AG09309 (cell line): ENCODE data around the gene HPSE2.

ENCODE experiments used
- DNase-seq: peaks from one replicate; pipeline ENCODE4 v3.0.0-alpha.2; 2010; ENCODE audit warnings: low read depth
- H3K4me3 ChIP-seq: 2 replicates; pipeline ENCODE4 v1.5.1; 2011; ENCODE audit warnings: mild to moderate bottlenecking, low read depth, low read length, moderate library complexity; ENCODE audit not compliant: control insufficient read depth
- CTCF ChIP-seq: IDR thresholded peaks from 2 replicates; pipeline ENCODE4 v1.5.1; 2011; ENCODE audit warnings: mild to moderate bottlenecking, low read depth, low read length, inconsistent platforms; ENCODE audit not compliant: insufficient read depth, control insufficient read depth; ENCODE audit errors: missing control alignments

The HPSE2 gene

DNA sequence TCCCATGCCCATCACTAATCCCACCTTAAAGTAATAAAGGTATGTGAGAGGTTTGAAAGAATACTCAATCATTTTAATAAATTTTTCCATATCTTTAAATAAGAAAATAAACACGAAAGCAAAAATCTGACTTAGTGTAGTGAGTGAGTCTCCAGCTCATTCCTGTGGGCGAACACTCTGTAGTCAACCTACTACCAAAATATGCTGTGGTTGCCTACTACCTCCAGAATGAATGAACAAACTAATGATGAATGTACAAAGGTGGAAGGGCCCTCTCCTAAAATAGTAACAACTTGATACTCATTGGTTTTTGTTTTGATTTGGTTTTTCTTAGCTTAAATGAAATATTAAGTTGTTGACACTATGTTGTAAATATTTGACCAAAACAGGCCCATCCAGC lies 593.4 kb downstream of the HPSE2 start:
- H3K4me3 ChIP-seq = no peak overlapping the region
- TF ChIP-seq CTCF = no peak
- DNase-seq = no peak

GRCh38 chr10:98638920-98639319 lies 596.7 kb downstream of the HPSE2 start:
- no peak for TF ChIP-seq CTCF
- DNase-seq = no peak
- H3K4me3 ChIP-seq = no peak overlapping the region

GRCh38 chr10:98636921-98637329 lies 598.7 kb downstream of the HPSE2 start:
- H3K4me3 ChIP-seq = no peak overlapping the region
- TF ChIP-seq CTCF = no peak
- DNase-seq = no peak

GRCh38 chr10:98632456-98633150 lies 603.0 kb downstream of the HPSE2 start:
- no peak for TF ChIP-seq CTCF
- DNase-seq = no peak
- H3K4me3 ChIP-seq = no peak overlapping the region

DNA sequence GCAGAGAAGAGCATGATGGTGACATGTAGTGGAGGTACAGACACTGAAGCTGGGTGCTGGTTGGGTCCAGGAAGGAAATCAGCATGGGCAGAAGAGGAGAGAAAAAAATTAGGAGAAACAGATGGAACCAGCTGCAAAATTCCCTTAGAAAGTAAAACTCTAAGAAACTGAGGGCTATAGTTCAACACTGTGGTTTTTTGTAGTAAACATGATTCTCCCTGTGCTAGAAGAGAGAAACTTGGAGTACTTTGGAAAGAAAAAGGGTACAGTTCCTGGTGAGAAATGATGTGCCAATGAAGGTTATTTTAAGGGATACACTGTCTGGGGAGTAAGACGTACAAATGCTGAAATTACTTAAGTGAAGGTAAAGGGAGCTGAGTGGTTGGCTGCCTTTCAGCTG lies 607.4 kb downstream of the HPSE2 start:
- DNase-seq = no peak
- H3K4me3 ChIP-seq = no peak overlapping the region
- no peak for TF ChIP-seq CTCF

DNA sequence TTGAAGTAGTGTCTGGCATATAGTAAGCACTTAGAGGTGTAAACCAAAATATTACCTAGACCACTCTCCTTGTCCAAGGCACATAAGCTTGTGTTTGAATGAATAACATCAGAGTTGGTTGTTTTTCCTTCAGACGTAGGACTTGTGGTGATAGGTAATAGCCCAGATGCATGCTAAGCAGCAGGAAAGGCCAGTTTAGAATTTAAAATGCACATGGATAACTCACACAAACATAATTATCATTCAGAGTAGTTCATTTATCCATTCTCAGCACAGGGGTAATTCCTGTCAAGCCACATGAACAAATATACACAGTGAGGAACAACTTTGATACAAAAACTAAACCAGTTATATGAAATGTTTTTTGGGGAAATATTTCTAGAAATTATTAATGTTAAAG lies 607.9 kb downstream of the HPSE2 start:
- DNase-seq = no peak
- no peak overlapping the region for H3K4me3 ChIP-seq
- no peak for TF ChIP-seq CTCF
